Measurements from ENCODE around the gene C17orf50. TPM values are rescaled to one million over a fixed set of nuclear protein-coding genes. Genes with fewer than 3 reads are reported as not detected.

The C17orf50 gene
- total and polyA plus RNA-seq, 2 of the 13 experiments (the other 11 are each of a cell fraction or from before 2014, with no cell fraction given): not detected

DNA sequence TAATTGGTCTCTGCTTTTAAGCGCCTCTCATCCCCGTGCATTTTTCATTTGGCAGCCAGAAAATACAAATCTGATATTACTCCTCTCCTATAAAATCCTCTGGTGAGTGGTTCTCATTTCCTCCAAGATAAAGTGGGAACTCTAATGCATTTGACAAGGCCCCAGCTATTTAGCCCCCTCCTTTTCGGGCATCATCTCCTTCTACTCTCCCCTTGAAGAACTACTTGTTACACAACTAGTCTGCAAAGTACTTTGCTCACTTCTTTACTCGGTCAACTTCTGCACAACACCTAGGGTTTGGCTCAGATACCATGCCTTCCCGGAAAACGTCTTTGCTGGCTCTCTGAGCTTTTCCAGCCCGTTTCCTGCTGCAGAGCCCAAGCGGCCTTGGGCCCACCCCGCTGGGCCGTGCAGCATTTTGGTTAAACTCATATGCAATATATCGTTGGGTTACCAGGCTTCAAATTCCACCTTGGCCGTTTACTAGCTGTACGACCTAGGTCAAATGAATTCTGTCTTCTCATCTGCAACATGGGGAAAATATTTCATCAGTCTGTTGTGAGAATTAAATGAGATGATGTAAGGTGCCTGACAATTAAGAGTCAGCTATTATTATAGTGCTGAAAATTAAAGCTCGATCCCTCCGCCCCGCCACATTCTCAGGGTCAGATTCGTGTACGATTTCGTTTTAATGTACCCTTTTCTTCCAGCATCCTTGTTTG is 47.7 kb downstream of the C17orf50 start:
- H3K9ac ChIP-seq (ENCODE audit: insufficient read depth, low read depth, low read length): peak overlapping the region; percentile 84
- H2AFZ ChIP-seq (ENCODE audit: low read length): peak overlapping the region; percentile 57
- TF ChIP-seq, protein P1, sequence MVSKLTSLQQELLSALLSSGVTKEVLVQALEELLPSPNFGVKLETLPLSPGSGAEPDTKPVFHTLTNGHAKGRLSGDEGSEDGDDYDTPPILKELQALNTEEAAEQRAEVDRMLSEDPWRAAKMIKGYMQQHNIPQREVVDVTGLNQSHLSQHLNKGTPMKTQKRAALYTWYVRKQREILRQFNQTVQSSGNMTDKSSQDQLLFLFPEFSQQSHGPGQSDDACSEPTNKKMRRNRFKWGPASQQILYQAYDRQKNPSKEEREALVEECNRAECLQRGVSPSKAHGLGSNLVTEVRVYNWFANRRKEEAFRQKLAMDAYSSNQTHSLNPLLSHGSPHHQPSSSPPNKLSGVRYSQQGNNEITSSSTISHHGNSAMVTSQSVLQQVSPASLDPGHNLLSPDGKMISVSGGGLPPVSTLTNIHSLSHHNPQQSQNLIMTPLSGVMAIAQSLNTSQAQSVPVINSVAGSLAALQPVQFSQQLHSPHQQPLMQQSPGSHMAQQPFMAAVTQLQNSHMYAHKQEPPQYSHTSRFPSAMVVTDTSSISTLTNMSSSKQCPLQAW (CRISPR knock-in tag; IDR thresholded peaks at IDR 0.05): peak; percentile 3; the same call in 1 of the 2 replicates
- TF ChIP-seq ZNF230 (CRISPR knock-in tag; IDR thresholded peaks at IDR 0.05) (0 out of 2 replicates have a peak, but pooled peaks have one; percentile 0), ZC3H4 (CRISPR knock-in tag; IDR thresholded peaks at IDR 0.05; ENCODE audit: borderline replicate concordance) (peak; percentile 45; the same call in 1 of the 2 replicates), CEBPG (CRISPR knock-in tag; IDR thresholded peaks at IDR 0.05) (peak; percentile 69), EP300 (IDR thresholded peaks at IDR 0.05; ENCODE audit: low read depth in 2 of 2, low read length in 2 of 2) (no peak), EP300 (CRISPR knock-in tag; IDR thresholded peaks at IDR 0.05; ENCODE audit: borderline replicate concordance) (0 out of 2 replicates have a peak, but pooled peaks have one; percentile 5), KDM2A (CRISPR knock-in tag; IDR thresholded peaks at IDR 0.05; ENCODE audit: borderline replicate concordance, low read depth) (peak; percentile 30; the same call in 1 of the 2 replicates), SCMH1 (CRISPR knock-in tag; IDR thresholded peaks at IDR 0.05; ENCODE audit: borderline replicate concordance) (no peak), ZNF225 (CRISPR knock-in tag; IDR thresholded peaks at IDR 0.05) (no peak), MXI1 (IDR thresholded peaks at IDR 0.05; ENCODE audit: borderline replicate concordance, low read depth, low read length) (0 out of 3 replicates have a peak, but pooled peaks have one; percentile 30), ISX (CRISPR knock-in tag; conservative IDR thresholded peaks at IDR 0.05) (no peak), HOXA3 (CRISPR knock-in tag; IDR thresholded peaks at IDR 0.05) (no peak), ZMYM3 (CRISPR knock-in tag; IDR thresholded peaks at IDR 0.05) (peak; percentile 79; the same call in 1 of the 2 replicates), CEBPB (IDR thresholded peaks at IDR 0.05; ENCODE audit: borderline replicate concordance, low read depth, low read length) (peak; percentile 25; the same call in 1 of the 2 replicates), ZNF746 (CRISPR knock-in tag; IDR thresholded peaks at IDR 0.05) (no peak)
- TF ChIP-seq, protein P2, sequence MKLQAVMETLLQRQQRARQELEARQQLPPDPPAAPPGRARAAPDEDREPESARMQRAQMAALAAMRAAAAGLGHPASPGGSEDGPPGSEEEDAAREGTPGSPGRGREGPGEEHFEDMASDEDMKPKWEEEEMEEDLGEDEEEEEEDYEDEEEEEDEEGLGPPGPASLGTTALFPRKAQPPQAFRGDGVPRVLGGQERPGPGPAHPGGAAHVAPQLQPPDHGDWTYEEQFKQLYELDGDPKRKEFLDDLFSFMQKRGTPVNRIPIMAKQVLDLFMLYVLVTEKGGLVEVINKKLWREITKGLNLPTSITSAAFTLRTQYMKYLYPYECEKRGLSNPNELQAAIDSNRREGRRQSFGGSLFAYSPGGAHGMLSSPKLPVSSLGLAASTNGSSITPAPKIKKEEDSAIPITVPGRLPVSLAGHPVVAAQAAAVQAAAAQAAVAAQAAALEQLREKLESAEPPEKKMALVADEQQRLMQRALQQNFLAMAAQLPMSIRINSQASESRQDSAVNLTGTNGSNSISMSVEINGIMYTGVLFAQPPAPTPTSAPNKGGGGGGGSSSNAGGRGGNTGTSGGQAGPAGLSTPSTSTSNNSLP (IDR thresholded peaks at IDR 0.05; ENCODE audit: low read depth, low read length): no peak
- TF ChIP-seq, protein P3, sequence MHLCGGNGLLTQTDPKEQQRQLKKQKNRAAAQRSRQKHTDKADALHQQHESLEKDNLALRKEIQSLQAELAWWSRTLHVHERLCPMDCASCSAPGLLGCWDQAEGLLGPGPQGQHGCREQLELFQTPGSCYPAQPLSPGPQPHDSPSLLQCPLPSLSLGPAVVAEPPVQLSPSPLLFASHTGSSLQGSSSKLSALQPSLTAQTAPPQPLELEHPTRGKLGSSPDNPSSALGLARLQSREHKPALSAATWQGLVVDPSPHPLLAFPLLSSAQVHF (CRISPR knock-in tag; IDR thresholded peaks at IDR 0.05): no peak
- TF ChIP-seq, protein P4, sequence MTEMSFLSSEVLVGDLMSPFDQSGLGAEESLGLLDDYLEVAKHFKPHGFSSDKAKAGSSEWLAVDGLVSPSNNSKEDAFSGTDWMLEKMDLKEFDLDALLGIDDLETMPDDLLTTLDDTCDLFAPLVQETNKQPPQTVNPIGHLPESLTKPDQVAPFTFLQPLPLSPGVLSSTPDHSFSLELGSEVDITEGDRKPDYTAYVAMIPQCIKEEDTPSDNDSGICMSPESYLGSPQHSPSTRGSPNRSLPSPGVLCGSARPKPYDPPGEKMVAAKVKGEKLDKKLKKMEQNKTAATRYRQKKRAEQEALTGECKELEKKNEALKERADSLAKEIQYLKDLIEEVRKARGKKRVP (CRISPR knock-in tag; IDR thresholded peaks at IDR 0.05): peak in 1 of 2 experiments; percentile 95; a peak in 2 of 4 replicates
- CTCF ChIA-PET (ENCODE audit: low intra/inter-chr PET ratio, low total read pairs): interaction anchor here (1.5 to 2.3 kb wide), 3 partner anchors 41 to 46 kb away, joined by 3 to 28 read pairs (median 8); no protein-coding TSS in a partner anchor
- peak overlapping the region; percentile 91 for H3K27ac ChIP-seq (ENCODE audit: extremely low read length, insufficient read depth, low read length)
- intact Hi-C loops (cut with micrococcal nuclease; ENCODE audit: unreplicated experiment): no loop called here
- H3K4me3 ChIP-seq (replicated peaks in 1 of 3; ENCODE audit: insufficient read depth in 1 of 3, low read depth in 2 of 3, low read length in 3 of 3): peak overlapping the region; percentile 54 to 95 (median 67)
- peaks cover 40% of the 10 kb centered on the region for H3K79me2 ChIP-seq (ENCODE audit: insufficient read depth, low read length)
- H4K20me1 ChIP-seq (ENCODE audit: insufficient read depth, low read length): peaks cover 24% of the 10 kb centered on the region
- ATAC-seq (no peak), FAIRE-seq (no peak), DNase-seq (ENCODE audit: low spot score) (no peak)
- POLR2A ChIA-PET: interaction anchor here (0.6 to 4.2 kb wide), 22 partner anchors 10 to 745 kb away, joined by 3 to 60 read pairs (median 4); partner anchors contain the start of genes AP2B1, C17orf50, CCL16 and MMP28
- peak overlapping the region; percentile 83 for H3K4me2 ChIP-seq (ENCODE audit: low read depth, low read length)
- H3K9me3 ChIP-seq (ENCODE audit: low read length): no peaks in the 10 kb centered on the region
- in situ Hi-C loops (cut with HindIII; ENCODE audit: extremely low pct_ligation_motif_present, low pct_unique_long_range_greater_than_20kb): loop anchor here (5.0 to 25.0 kb wide), 2 partner anchors 46 to 96 kb away; partner anchors contain the start of gene C17orf50
- BruUV-seq (replicated peaks): TSS peak; percentile 95
- WGBS (ENCODE audit: low lambda C conversion rate): 15% methylated on average over 19 of the region's 19 CpGs
- H3K36me3 ChIP-seq (replicated peaks in 1 of 2; ENCODE audit: control insufficient read depth in 1 of 2, insufficient read depth in 2 of 2, low read length in 2 of 2): no peaks in the 10 kb centered on the region
- H3K27me3 ChIP-seq (ENCODE audit: control insufficient read depth in 1 of 2, insufficient read depth in 2 of 2, low read length in 2 of 2): no peaks in the 10 kb centered on the region; a peak in 2 of 5 replicates
- H3K4me1 ChIP-seq (ENCODE audit: insufficient read depth, low read length): peaks cover 63% of the 10 kb centered on the region
